ENCODE data around the gene COL25A1.
"Not testable (repeated sequence)": the region's sequence is repeated elsewhere in the genome, so short reads cannot be mapped to it uniquely, and the experiment has no call there.

DNA sequence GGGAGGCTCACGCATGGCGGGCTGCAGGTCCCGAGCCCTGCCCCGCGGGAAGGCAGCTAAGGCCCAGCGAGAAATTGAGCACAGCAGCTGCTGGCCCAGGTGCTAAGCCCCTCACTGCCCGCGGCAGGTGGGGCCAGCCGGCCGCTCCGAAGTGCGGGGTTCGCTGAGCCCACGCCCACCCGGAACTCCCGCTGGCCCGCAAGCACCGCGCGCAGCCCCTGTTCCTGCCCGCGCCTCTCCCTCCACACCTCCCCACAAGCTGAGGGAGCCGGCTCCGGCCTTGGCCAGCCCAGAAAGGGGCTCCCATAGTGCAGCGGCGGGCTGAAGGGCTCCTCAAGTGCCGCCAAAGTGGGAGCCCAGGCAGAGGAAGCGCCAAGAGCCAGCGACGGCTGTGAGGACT lies 318.0 kb downstream of the COL25A1 start:
- not testable (repeated sequence) for TF ChIP-seq POLR2A (IDR thresholded peaks at IDR 0.05; ENCODE audit: extremely low read depth, insufficient read length); MYC (IDR thresholded peaks at IDR 0.05; ENCODE audit: low read depth, low read length)
- TF ChIP-seq, protein P1, sequence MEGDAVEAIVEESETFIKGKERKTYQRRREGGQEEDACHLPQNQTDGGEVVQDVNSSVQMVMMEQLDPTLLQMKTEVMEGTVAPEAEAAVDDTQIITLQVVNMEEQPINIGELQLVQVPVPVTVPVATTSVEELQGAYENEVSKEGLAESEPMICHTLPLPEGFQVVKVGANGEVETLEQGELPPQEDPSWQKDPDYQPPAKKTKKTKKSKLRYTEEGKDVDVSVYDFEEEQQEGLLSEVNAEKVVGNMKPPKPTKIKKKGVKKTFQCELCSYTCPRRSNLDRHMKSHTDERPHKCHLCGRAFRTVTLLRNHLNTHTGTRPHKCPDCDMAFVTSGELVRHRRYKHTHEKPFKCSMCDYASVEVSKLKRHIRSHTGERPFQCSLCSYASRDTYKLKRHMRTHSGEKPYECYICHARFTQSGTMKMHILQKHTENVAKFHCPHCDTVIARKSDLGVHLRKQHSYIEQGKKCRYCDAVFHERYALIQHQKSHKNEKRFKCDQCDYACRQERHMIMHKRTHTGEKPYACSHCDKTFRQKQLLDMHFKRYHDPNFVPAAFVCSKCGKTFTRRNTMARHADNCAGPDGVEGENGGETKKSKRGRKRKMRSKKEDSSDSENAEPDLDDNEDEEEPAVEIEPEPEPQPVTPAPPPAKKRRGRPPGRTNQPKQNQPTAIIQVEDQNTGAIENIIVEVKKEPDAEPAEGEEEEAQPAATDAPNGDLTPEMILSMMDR (IDR thresholded peaks at IDR 0.05; ENCODE audit: low read depth, low read length): not testable (repeated sequence)
- TF ChIP-seq, protein P2, sequence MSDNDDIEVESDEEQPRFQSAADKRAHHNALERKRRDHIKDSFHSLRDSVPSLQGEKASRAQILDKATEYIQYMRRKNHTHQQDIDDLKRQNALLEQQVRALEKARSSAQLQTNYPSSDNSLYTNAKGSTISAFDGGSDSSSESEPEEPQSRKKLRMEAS (IDR thresholded peaks at IDR 0.05; ENCODE audit: low read depth, low read length): not testable (repeated sequence)

Measured in NB4 (cell line).